ENCODE measurements around the gene MZT2B. TPM values are rescaled to one million over a fixed set of nuclear protein-coding genes. Genes with fewer than 3 reads are reported as not detected.

The MZT2B gene
- total and polyA plus RNA-seq, 2 of the 4 experiments (the other 2 are of a cell fraction): 24.9 to 115 TPM

GRCh38 chr2:130187268-130187667, 5.2 kb downstream of the MZT2B start:
- BruUV-seq (replicated peaks): no TSS peak
- ChIA-PET POLR2A (ENCODE audit: unreplicated experiment) (interaction anchor here (0.5 to 0.7 kb wide), 2 partner anchors 197 to 1189 kb away, joined by 3 read pairs; no protein-coding TSS in a partner anchor), CTCF (no interaction called here)
- intact Hi-C loops (cut with micrococcal nuclease) (no loop called here), dilution Hi-C loops (cut with HindIII; ENCODE audit: low sequenced_read_pairs, unreplicated experiment) (no loop called here), in situ Hi-C loops (cut with MboI; ENCODE audit: low sequenced_read_pairs) (no loop called here)
- H4K5ac ChIP-seq (ENCODE audit: low read depth, low read length): no peak overlapping the region
- no peak overlapping the region for H3K18ac ChIP-seq (ENCODE audit: low read depth, low read length)
- no CpG with 5 or more reads among the region's 8 CpGs for WGBS, 2 experiments (ENCODE audit: extremely low coverage in 2 of 2, insufficient read length in 1 of 2)
- no peak overlapping the region for H3K27ac ChIP-seq (ENCODE audit: insufficient read depth, low read length)
- no peak overlapping the region for H4K8ac ChIP-seq (ENCODE audit: low read depth in 2 of 2, low read length in 2 of 2)
- no peaks in the 10 kb centered on the region for H4K20me1 ChIP-seq (ENCODE audit: insufficient read depth, low read length)
- no peak overlapping the region for H2AK5ac ChIP-seq (ENCODE audit: low read depth, low read length)
- no peak overlapping the region for H3K56ac ChIP-seq (ENCODE audit: extremely low read depth, insufficient read depth, low read length)
- DNase-seq (no peak), ATAC-seq (ENCODE audit: low read depth) (no peak)
- H3K4ac ChIP-seq (ENCODE audit: low read depth, low read length): no peak overlapping the region
- no peak overlapping the region for H2BK20ac ChIP-seq (ENCODE audit: low read depth, low read length)
- peaks cover 3% of the 10 kb centered on the region; the same call in 1 of the 2 replicates for H3K9me1 ChIP-seq (ENCODE audit: insufficient read depth, low read length)
- TF ChIP-seq CHD1 (IDR thresholded peaks at IDR 0.05; ENCODE audit: low read depth, low read length) (no peak), CTCF (conservative IDR thresholded peaks at IDR 0.05; ENCODE audit: low read depth, low read length) (no peak), RCOR1 (IDR thresholded peaks at IDR 0.05; ENCODE audit: insufficient replicate concordance, low read length) (no peak), FOS (IDR thresholded peaks at IDR 0.05; ENCODE audit: low read depth, low read length) (no peak), MAZ (IDR thresholded peaks at IDR 0.05; ENCODE audit: borderline replicate concordance, low read depth, low read length) (no peak), RAD21 (IDR thresholded peaks at IDR 0.05; ENCODE audit: low read length) (no peak), MAFK (IDR thresholded peaks at IDR 0.05; ENCODE audit: low read depth, low read length) (no peak), CEBPB (IDR thresholded peaks at IDR 0.05; ENCODE audit: low read depth, low read length) (no peak), MXI1 (IDR thresholded peaks at IDR 0.05; ENCODE audit: borderline replicate concordance, low read depth, low read length) (no peak), RFX5 (IDR thresholded peaks at IDR 0.05; ENCODE audit: low read depth, low read length) (no peak), SMC3 (IDR thresholded peaks at IDR 0.05; ENCODE audit: low read depth, low read length) (no peak), NFE2L2 (IDR thresholded peaks at IDR 0.05; ENCODE audit: low read depth, low read length) (no peak), BHLHE40 (IDR thresholded peaks at IDR 0.05; ENCODE audit: low read depth, low read length) (no peak), POLR2A (IDR thresholded peaks at IDR 0.05; ENCODE audit: low read depth, low read length) (no peak)
- TF ChIP-seq, protein P1, sequence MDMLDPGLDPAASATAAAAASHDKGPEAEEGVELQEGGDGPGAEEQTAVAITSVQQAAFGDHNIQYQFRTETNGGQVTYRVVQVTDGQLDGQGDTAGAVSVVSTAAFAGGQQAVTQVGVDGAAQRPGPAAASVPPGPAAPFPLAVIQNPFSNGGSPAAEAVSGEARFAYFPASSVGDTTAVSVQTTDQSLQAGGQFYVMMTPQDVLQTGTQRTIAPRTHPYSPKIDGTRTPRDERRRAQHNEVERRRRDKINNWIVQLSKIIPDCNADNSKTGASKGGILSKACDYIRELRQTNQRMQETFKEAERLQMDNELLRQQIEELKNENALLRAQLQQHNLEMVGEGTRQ (IDR thresholded peaks at IDR 0.05; ENCODE audit: low read depth, low read length): no peak
- TF ChIP-seq, protein P2, sequence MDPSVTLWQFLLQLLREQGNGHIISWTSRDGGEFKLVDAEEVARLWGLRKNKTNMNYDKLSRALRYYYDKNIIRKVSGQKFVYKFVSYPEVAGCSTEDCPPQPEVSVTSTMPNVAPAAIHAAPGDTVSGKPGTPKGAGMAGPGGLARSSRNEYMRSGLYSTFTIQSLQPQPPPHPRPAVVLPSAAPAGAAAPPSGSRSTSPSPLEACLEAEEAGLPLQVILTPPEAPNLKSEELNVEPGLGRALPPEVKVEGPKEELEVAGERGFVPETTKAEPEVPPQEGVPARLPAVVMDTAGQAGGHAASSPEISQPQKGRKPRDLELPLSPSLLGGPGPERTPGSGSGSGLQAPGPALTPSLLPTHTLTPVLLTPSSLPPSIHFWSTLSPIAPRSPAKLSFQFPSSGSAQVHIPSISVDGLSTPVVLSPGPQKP (IDR thresholded peaks at IDR 0.05; ENCODE audit: borderline replicate concordance, low read depth, low read length): no peak
- no peak overlapping the region for H3K23ac ChIP-seq (ENCODE audit: low read depth, low read length)
- H2AK9ac ChIP-seq (replicated peaks; ENCODE audit: low read depth, low read length, poor library complexity): no peak overlapping the region
- no peak overlapping the region for H2AFZ ChIP-seq (replicated peaks; ENCODE audit: low read length, poor library complexity)
- no peak overlapping the region for H2BK15ac ChIP-seq (ENCODE audit: low read depth, low read length)
- no peaks in the 10 kb centered on the region for H3K27me3 ChIP-seq (ENCODE audit: control insufficient read depth, insufficient read depth, low read length)
- no peak overlapping the region for H4K91ac ChIP-seq (ENCODE audit: insufficient read depth, low read depth, low read length)
- H3K4me1 ChIP-seq (ENCODE audit: control insufficient read depth, insufficient read depth, low read length): peaks cover 7% of the 10 kb centered on the region; the same call in 1 of the 2 replicates
- H2BK5ac ChIP-seq (ENCODE audit: low read depth, low read length, poor library complexity, severe bottlenecking): no peak overlapping the region
- no peak overlapping the region for H3K4me2 ChIP-seq (ENCODE audit: low read depth, low read length)
- no peak overlapping the region for H2BK120ac ChIP-seq (ENCODE audit: low read depth, low read length)
- H3K9ac ChIP-seq (ENCODE audit: low read depth, low read length): no peak overlapping the region
- peaks cover 8 to 28% of the 10 kb centered on the region in 2 experiments; a peak in 3 of 4 replicates for H3K79me1 ChIP-seq (ENCODE audit: low read depth in 1 of 2, low read length in 2 of 2)
- peaks cover 16% of the 10 kb centered on the region for H3K36me3 ChIP-seq (ENCODE audit: control insufficient read depth, insufficient read depth, low read length)
- no peak overlapping the region for H3K4me3 ChIP-seq (ENCODE audit: insufficient read depth, low read depth, low read length)
- no peaks in the 10 kb centered on the region for H3K9me3 ChIP-seq (ENCODE audit: control insufficient read depth, insufficient read depth, low read length)
- no peak overlapping the region for H3K14ac ChIP-seq (replicated peaks; ENCODE audit: low read depth, low read length)

Measured in IMR-90 (cell line).